ENCODE data around the gene AKAP9.

DNA sequence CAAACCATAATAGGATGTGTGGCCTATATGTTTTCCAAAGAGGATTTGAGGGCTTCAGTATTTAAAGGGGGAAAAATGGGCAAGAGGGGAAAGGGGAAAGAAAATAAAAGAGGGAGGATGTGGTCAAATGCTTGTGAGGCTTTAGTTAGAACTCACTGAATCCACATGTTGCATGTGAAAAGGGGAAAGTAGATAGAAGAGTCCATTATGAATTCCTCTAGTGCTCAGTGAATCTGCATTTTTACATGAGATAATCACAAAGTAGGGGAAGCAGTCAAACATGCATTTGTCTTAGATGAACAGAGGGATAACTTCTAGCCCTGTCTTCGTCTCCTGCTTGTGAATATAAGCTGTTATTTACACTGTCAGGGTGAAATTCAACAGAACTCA lies 24.6 kb upstream of the AKAP9 start:
- TF ChIP-seq, protein P1, sequence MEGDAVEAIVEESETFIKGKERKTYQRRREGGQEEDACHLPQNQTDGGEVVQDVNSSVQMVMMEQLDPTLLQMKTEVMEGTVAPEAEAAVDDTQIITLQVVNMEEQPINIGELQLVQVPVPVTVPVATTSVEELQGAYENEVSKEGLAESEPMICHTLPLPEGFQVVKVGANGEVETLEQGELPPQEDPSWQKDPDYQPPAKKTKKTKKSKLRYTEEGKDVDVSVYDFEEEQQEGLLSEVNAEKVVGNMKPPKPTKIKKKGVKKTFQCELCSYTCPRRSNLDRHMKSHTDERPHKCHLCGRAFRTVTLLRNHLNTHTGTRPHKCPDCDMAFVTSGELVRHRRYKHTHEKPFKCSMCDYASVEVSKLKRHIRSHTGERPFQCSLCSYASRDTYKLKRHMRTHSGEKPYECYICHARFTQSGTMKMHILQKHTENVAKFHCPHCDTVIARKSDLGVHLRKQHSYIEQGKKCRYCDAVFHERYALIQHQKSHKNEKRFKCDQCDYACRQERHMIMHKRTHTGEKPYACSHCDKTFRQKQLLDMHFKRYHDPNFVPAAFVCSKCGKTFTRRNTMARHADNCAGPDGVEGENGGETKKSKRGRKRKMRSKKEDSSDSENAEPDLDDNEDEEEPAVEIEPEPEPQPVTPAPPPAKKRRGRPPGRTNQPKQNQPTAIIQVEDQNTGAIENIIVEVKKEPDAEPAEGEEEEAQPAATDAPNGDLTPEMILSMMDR (conservative IDR thresholded peaks at IDR 0.05), result no peak
- no peak for TF ChIP-seq EZH2 (IDR thresholded peaks at IDR 0.05; ENCODE audit: low read depth)

Measured in PC-9 (cell line).